HG02763 (cell line): ENCODE data around the gene MISP.
"Not testable (repeated sequence)": the region's sequence is repeated elsewhere in the genome, so short reads cannot be mapped to it uniquely, and the experiment has no call there.

ENCODE experiments used
- ATAC-seq: cut with Tn5 transposase; IDR thresholded peaks from one replicate; pipeline ENCODE4 v1.9.1; 2021; ENCODE audit warnings: mild to moderate bottlenecking, moderate library complexity; ENCODE audit not compliant: unreplicated experiment

The MISP gene

DNA sequence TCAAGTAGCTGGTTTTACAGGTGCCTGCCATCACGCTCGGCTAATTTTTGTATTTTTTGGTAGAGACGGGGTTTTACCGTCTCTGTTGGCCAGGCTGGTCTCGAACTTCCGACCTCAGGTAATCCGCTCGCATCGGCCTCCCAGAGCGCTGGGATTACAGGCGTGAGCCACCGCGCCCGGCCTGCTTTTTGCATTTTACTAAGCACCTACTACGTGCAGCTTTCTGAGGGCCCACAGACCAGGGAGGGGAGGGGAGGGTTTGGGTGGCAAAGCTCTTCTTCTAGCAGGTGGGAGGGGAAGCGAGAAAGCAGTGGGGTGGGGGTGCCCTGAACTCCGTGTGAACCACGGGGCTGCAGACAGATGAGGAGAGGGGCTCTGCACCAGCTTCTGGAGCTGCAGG lies 27.2 kb upstream of the MISP start:
- ATAC-seq, result no peak

DNA sequence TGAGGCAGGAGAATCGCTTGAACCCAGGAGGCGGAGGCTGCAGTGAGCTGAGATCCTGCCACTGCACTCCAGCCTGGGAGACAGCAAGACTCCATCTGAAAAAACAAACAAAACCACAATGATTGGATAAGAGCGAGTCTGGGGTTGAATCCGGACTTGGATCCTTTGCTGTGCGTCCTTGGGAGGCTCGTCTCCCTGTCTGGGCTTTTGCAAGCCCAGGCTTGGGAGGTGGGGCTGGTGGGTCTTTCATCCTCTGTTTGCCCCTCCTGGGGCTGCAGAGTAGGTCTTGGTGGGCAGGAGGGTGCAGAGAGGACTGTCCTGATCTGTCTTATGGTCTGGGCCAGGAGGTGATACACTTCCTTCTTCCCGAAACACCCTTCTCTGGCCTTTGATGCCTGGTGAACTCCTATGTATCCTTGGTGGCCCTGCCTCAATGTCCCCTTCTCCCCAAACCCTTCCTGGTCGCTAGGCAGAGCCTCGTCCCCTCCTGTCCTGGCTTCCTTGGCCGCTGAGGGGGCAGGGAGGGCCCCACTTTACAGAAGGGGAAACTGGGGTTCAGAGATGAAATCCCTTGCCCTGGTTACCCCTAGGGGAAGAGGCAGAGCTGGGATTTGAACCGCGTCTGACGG lies 25.3 kb upstream of the MISP start:
- ATAC-seq, result no peak

- ATAC-seq, result no peak
Observed at GRCh38 chr19:726993-727956, 23.6 kb upstream of the MISP start.

- no peak for ATAC-seq
Observed at GRCh38 chr19:728011-728410, 22.9 kb upstream of the MISP start.

- ATAC-seq, result not testable (repeated sequence)
Observed at GRCh38 chr19:729564-729963, 21.3 kb upstream of the MISP start.

DNA sequence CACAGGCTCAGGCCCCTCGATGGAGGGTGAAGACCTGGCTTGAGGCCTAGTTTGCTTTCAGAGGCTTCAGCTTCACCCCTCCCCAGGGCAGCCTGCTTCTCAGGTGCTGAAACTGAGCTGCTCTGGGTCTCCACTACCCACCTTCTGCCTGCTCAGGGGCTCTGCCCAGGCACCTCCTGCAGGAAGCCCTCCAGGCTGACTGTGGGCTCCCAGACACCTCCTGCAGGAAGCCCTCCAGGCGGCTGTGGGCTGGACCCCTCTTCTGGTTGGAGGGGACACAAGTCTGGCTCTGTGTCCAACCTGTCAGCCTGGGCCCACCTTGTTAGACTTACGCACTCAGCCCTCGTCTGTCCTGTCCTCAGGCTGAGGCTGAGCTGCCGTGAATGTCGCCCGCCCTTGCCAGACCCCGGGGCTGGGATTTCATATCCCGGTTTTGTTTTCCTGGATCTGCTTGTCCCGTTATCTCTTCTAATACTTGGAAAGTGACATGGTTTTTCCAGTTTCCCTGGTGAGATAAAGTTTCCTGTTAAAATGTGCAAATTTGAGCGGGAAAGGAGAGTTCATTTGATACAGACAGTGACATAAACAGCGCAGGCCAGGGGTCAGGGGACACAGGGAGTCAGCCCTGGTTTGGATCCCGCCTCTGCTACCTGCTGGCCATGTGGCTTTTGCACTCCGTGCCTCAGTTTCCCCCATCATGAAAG lies 20.8 kb upstream of the MISP start:
- no peak for ATAC-seq

DNA sequence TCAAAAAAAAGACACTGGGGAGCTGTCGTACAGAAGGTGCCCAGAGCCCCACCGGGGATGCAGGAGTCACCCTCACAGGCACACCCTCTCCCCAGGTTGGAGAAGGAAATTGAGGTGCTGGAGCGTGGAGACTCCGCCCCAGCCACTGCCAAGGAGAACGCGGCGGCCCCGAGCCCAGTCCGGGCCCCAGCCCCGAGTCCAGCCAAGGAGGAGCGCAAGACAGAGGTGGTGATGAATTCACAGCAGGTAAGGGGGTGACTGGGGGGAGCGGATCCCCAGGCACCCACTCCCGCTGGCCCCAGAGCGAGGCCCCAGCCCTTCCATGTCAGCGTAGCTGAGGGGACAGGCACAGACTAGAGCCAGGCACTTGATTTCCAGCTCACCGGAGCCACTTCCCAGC lies 19.9 kb upstream of the MISP start:
- ATAC-seq, result no peak

- ATAC-seq, result no peak
Observed at GRCh38 chr19:732148-733069, 18.5 kb upstream of the MISP start.

GRCh38 chr19:734716-735115 lies 16.2 kb upstream of the MISP start:
- ATAC-seq, result no peak

DNA sequence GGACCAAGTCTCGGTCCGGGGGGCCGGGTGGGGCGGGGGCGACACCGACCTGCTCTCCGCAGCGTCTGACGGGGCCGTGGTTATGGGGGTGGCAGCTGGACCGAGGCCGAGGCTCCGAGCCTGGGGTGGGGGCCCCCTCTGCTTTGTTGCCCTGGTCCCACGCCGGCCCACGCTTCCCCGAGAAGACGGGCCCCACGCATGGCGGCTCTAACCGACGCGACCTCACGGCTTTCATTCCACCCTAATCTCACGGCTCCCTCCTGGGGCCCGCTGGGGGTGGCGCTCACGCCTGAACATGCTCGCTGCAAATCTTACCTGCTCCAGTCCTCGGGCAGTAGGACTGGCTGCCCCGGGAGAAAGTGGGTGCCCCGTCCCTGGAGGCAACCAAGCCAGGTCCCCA lies 14.8 kb upstream of the MISP start:
- no peak for ATAC-seq

GRCh38 chr19:737591-738093 lies 13.3 kb upstream of the MISP start:
- ATAC-seq, result no peak

DNA sequence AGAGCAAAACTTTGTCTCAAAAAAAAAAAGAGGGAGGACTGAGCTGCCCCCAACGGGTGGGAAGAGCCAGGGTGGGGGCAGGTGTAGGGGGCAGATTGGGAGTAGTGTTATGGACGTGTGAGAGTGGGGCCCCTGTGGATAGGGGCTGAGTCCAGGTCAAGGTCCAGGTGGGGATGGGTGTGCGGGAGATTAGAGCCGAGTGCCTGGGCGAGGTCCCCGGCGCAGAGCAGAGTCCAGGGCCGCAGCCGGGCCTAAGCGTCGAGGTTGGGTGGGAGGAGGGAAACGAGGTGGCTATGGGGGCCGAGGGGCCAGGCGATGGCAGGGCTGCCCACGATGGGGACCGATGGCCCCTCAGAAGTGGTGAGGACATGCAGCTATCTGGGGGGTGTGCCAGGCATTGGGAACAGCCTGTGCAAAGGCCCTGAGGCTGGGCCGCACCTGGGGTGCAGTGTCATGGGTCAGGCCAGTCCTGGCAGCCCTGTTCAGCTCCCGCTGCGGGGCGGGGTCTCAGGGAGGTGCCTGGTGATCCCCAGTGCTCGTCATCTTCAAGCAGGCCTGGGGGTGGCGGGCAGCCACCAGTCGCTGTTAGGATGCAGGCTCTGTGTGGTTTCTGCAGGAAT lies 12.3 kb upstream of the MISP start:
- ATAC-seq, result no peak

GRCh38 chr19:739998-740715 lies 10.8 kb upstream of the MISP start:
- no peak for ATAC-seq

- not testable (repeated sequence) for ATAC-seq
Observed at GRCh38 chr19:740816-741505, 10.0 kb upstream of the MISP start.

DNA sequence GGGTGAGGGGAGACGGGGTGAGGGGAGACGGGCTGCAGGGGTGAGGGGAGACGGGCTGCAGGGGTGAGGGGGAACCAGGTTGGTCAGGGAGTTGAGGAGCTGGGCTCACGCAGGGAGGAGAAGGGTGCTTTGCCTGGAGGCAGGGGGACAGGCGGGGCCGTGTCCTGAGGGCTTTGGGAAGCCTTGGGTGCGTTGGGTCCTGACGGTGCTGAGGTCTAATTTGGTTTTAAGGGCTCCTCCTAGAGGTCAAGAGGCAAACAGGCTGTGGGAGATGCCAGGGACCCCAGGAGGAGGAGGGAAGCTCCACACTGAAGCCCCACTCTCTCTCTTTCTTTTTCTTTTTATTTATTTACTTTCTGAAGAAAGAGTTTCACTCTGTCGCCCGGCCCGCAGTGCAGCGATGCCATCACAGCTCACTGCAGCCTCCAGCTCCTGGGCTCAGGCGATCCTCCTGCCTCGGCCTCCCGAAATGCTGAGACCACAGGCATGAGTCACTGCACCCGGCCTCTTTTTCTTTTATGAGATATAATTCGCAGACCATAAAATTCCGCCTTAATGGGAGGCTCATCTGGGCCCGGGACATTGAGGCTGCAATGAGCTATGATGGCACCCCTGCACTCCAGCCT lies 9.3 kb upstream of the MISP start:
- no peak for ATAC-seq

DNA sequence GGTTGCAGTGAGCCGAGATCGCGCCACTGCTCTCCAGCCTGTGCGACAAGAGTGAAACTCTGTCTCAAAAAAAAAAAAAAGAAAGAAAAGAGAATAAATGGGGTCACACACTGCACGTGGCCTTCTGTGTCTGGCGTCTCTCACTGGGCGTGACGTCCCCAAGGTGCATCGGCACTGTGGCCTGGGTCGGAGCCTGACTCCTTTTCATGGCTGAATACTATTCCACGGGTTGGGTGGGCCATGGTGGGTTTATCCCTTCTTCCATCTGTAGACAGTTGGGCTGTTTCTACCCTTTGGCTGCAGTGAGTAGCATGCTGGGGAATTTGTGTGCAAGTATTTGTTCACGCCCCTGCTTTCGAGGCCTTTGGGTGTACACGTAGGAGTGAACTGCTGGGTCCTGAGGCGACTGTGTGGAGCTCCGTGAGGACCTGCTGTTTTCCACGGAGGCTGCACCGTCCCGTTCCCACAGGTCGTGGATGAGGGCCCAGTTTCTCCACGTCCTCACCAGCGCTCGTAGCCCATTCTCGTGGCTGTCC lies 8.3 kb upstream of the MISP start:
- no peak for ATAC-seq

DNA sequence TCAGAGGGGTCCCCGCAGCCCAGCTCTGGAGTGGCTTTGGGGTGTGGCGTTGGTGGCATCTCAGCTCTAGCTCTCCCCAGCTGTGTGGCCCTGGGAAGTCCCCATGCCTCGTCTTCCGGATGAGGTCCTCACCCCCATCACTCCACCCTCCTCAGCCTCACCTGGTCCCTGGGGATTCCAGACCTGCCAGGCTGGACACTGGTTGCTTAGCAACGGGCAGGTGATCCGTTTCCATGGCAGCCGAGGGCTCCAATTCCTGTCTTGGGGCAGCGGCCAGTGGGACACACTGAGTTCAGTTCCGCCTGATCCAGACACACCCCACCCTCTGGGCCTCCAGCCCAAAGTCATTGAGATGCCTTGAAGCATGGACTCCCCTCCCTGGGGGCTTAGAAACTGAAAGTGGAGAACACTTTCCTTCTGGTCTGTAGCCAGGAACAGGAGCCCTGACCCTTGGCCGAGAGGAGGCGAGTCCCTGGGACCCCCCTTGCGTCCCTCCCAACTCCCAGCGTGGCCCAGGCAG lies 7.7 kb upstream of the MISP start:
- ATAC-seq, result no peak

- not testable (repeated sequence) for ATAC-seq
Observed at GRCh38 chr19:745138-745537, 5.8 kb upstream of the MISP start.
